Measurements from ENCODE around the gene CIP2A.

The CIP2A gene

DNA sequence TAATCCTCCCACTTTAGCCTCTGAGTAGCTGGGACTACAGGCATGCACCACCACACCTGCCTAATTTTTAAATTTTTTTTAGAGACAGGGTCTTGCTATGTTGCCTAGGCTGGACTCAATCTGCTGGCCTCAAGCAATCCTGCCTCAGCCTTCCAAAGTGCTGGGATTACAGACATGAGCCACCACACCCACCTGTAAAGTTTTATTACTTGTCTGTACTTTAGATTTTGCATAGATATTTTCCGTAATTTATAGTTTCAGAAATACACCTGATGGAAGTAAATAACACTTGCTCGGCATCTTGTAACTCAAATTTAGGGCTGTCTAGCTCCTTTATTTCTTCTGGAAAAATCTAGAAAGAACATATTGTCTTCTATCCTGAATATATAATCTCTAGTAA lies 6.1 kb upstream of the CIP2A start:
- H3K27me3 ChIP-seq (ENCODE audit: control insufficient read depth, low read length): no peaks in the 10 kb centered on the region
- H3K4me1 ChIP-seq (ENCODE audit: control insufficient read depth, low read length): peaks cover 23% of the 10 kb centered on the region
- no peaks in the 10 kb centered on the region for H3K9me3 ChIP-seq (ENCODE audit: control insufficient read depth, insufficient read depth, low read length)
- no peak overlapping the region for H3K4me3 ChIP-seq (ENCODE audit: low read length)
- no peaks in the 10 kb centered on the region for H4K20me1 ChIP-seq (ENCODE audit: control insufficient read depth, insufficient read depth, low read depth, low read length)
- H3K79me2 ChIP-seq (ENCODE audit: control insufficient read depth, low read length): peaks cover 29% of the 10 kb centered on the region
- no peaks in the 10 kb centered on the region for H3K9me2 ChIP-seq (replicated peaks; ENCODE audit: control insufficient read depth, low read length)
- H3K27ac ChIP-seq (ENCODE audit: low read depth, low read length): no peak overlapping the region
- H3K36me3 ChIP-seq (ENCODE audit: control insufficient read depth, low read length): no peaks in the 10 kb centered on the region
- no peak overlapping the region for H3K4me2 ChIP-seq (ENCODE audit: low read length)
- TF ChIP-seq EZH2phosphoT487 (IDR thresholded peaks at IDR 0.05; ENCODE audit: borderline replicate concordance, low read length) (no peak), CTCF (IDR thresholded peaks at IDR 0.05; ENCODE audit: low read depth, low read length, poor library complexity, severe bottlenecking) (no peak)
- no peaks in the 10 kb centered on the region for H3F3A ChIP-seq (ENCODE audit: control insufficient read depth, insufficient read depth)

DNA sequence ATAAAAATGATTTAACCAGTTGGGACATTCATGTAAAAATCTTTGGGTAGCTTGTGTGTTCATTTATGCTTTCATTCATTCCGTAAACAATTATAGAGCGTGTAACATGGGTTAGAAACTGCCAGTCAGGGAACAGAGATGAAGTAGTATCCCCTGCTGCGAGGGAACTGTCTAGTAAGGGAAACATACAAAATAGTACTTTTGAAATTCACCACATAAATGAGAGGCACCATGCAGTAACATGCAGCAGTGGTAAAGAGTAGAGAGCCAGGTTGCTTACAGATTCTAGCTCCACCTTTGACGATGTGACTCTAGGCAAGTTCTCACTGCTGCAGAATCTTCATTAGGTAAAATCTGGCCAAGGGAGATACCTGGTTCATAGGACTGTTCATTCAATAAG lies 1.2 kb upstream of the CIP2A start:
- H3K27me3 ChIP-seq (ENCODE audit: control insufficient read depth, low read length): no peaks in the 10 kb centered on the region
- peak overlapping the region; percentile 74 for H3K4me2 ChIP-seq (ENCODE audit: low read length)
- no peaks in the 10 kb centered on the region for H3K9me2 ChIP-seq (replicated peaks; ENCODE audit: control insufficient read depth, low read length)
- H3K79me2 ChIP-seq (ENCODE audit: control insufficient read depth, low read length): peaks cover 78% of the 10 kb centered on the region
- no peaks in the 10 kb centered on the region for H3K9me3 ChIP-seq (ENCODE audit: control insufficient read depth, insufficient read depth, low read length)
- TF ChIP-seq CTCF (IDR thresholded peaks at IDR 0.05; ENCODE audit: low read depth, low read length, poor library complexity, severe bottlenecking) (no peak), EZH2phosphoT487 (IDR thresholded peaks at IDR 0.05; ENCODE audit: borderline replicate concordance, low read length) (no peak)
- peaks cover 35% of the 10 kb centered on the region for H3K4me1 ChIP-seq (ENCODE audit: control insufficient read depth, low read length)
- peak overlapping the region; percentile 74 for H3K27ac ChIP-seq (ENCODE audit: low read depth, low read length)
- peaks cover 13% of the 10 kb centered on the region for H4K20me1 ChIP-seq (ENCODE audit: control insufficient read depth, insufficient read depth, low read depth, low read length)
- peaks cover 35% of the 10 kb centered on the region for H3K36me3 ChIP-seq (ENCODE audit: control insufficient read depth, low read length)
- H3K4me3 ChIP-seq (ENCODE audit: low read length): peak overlapping the region; percentile 90
- no peaks in the 10 kb centered on the region for H3F3A ChIP-seq (ENCODE audit: control insufficient read depth, insufficient read depth)

GRCh38 chr3:108589998-108590323 lies 723 bp upstream of the CIP2A start:
- Histone ChIP-seq H3K4me2 (ENCODE audit: low read length) (peak overlapping the region; percentile 74), H3K27ac (ENCODE audit: low read depth, low read length) (peak overlapping the region; percentile 74), H3K9me3 (ENCODE audit: control insufficient read depth, insufficient read depth, low read length) (no peaks in the 10 kb centered on the region), H4K20me1 (ENCODE audit: control insufficient read depth, insufficient read depth, low read depth, low read length) (peaks cover 13% of the 10 kb centered on the region), H3K36me3 (ENCODE audit: control insufficient read depth, low read length) (peaks cover 40% of the 10 kb centered on the region), H3K9me2 (replicated peaks; ENCODE audit: control insufficient read depth, low read length) (no peaks in the 10 kb centered on the region), H3K4me1 (ENCODE audit: control insufficient read depth, low read length) (peaks cover 35% of the 10 kb centered on the region), H3K4me3 (ENCODE audit: low read length) (peak overlapping the region; percentile 90), H3K27me3 (ENCODE audit: control insufficient read depth, low read length) (no peaks in the 10 kb centered on the region), H3K79me2 (ENCODE audit: control insufficient read depth, low read length) (peaks cover 80% of the 10 kb centered on the region), H3F3A (ENCODE audit: control insufficient read depth, insufficient read depth) (no peaks in the 10 kb centered on the region)
- TF ChIP-seq CTCF (IDR thresholded peaks at IDR 0.05; ENCODE audit: low read depth, low read length, poor library complexity, severe bottlenecking) (no peak), EZH2phosphoT487 (IDR thresholded peaks at IDR 0.05; ENCODE audit: borderline replicate concordance, low read length) (no peak)

DNA sequence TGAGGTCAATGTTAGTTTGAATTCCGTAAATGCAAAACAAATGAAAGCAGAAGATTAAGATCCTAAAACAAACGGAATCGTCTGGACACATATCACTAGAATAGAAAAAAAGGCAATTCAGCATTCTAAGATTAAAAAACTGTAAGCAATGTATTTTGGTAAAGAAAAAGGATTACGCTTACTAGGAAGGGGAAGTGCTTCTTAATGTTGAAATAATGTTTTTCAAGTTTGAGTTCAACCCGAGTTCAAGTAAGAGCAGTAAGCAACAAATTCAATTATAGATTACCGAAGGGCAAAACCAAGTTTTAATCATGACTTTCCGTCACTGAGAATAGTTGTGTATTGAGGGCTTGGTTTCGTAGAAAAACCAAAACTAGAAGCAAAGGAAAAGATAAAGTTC lies 637 bp downstream of the CIP2A start:
- Histone ChIP-seq H3K79me2 (ENCODE audit: control insufficient read depth, low read length) (peaks cover 91% of the 10 kb centered on the region), H3K4me3 (ENCODE audit: low read length) (peak overlapping the region; percentile 90), H3K36me3 (ENCODE audit: control insufficient read depth, low read length) (peaks cover 53% of the 10 kb centered on the region), H3K4me1 (ENCODE audit: control insufficient read depth, low read length) (peaks cover 35% of the 10 kb centered on the region), H4K20me1 (ENCODE audit: control insufficient read depth, insufficient read depth, low read depth, low read length) (peaks cover 13% of the 10 kb centered on the region), H3K27me3 (ENCODE audit: control insufficient read depth, low read length) (no peaks in the 10 kb centered on the region), H3K9me3 (ENCODE audit: control insufficient read depth, insufficient read depth, low read length) (no peaks in the 10 kb centered on the region), H3F3A (ENCODE audit: control insufficient read depth, insufficient read depth) (no peaks in the 10 kb centered on the region), H3K9me2 (replicated peaks; ENCODE audit: control insufficient read depth, low read length) (no peaks in the 10 kb centered on the region), H3K27ac (ENCODE audit: low read depth, low read length) (peak overlapping the region; percentile 74), H3K4me2 (ENCODE audit: low read length) (peak overlapping the region; percentile 74)
- TF ChIP-seq EZH2phosphoT487 (IDR thresholded peaks at IDR 0.05; ENCODE audit: borderline replicate concordance, low read length) (no peak), CTCF (IDR thresholded peaks at IDR 0.05; ENCODE audit: low read depth, low read length, poor library complexity, severe bottlenecking) (no peak)
